Endothelial cell of umbilical vein (primary cell): ENCODE measurements around the gene COLQ. TPM values are rescaled to one million over a fixed set of nuclear protein-coding genes. Genes with fewer than 3 reads are reported as not detected.

Source experiments
- BruUV-seq: library from RNA; stranded (reverse); fragments of 400-500 nt; replicated peaks from 2 replicates; lab custom pipeline; 2021; lab: Mats Ljungman, UMichigan
- CTCF ChIA-PET: fragments of 300-600, 350-600 bp; sonication (Branson Sonifier 250); formaldehyde crosslinking; loops from one replicate; lab custom pipeline; 2021; ENCODE audit warnings: antibody characterized with exemption, inconsistent platforms; lab: Charles Lee
- POLR2A ChIA-PET: fragments of 300-600, 350-600 bp; sonication (Branson Sonifier 250); formaldehyde crosslinking; loops from one replicate; lab custom pipeline; 2021; ENCODE audit warnings: antibody characterized with exemption, inconsistent platforms; lab: Charles Lee
- DNase-seq: peaks from one replicate; pipeline ENCODE4 v3.0.0-alpha.2; 2011; ENCODE audit warnings: low read depth, low spot score
- FAIRE-seq: peaks from 2 replicates; lab custom pipeline; 2011; peaks lifted over from hg19 to GRCh38; lab: Jason Lieb, UNC
- H2AFZ ChIP-seq: 2 replicates; pipeline ENCODE4 v1.6.0; 2012; ENCODE audit warnings: low read depth, low read length, control low read depth, inconsistent platforms
- H3K27ac ChIP-seq: 2 replicates; pipeline ENCODE4 v1.5.1; 2011; ENCODE audit warnings: low read depth, mild to moderate bottlenecking, control low read depth, low read length, moderate library complexity; ENCODE audit not compliant: insufficient read depth
- H3K27me3 ChIP-seq, 2 experiments: 2 replicates each; pipeline versions ENCODE4 v1.6.0 to v1.6.1; 2011; ENCODE audit warnings: low read length in 2 of 2, mixed read lengths in 1 of 2; ENCODE audit not compliant: control insufficient read depth in 2 of 2, insufficient read depth in 2 of 2
- H3K36me3 ChIP-seq, 2 experiments: 2 replicates in 1 of 2; 3 replicates in 1 of 2; pipeline ENCODE4 v1.5.1; 2011; ENCODE audit warnings: low read length in 2 of 2, mild to moderate bottlenecking in 1 of 2, moderate library complexity in 1 of 2; ENCODE audit not compliant: control insufficient read depth in 2 of 2, insufficient read depth in 2 of 2; ENCODE audit errors: extremely low read depth in 1 of 2
- H3K4me1 ChIP-seq: 3 replicates; pipeline ENCODE4 v1.5.1; 2011; ENCODE audit warnings: mild to moderate bottlenecking, low read length; ENCODE audit not compliant: control insufficient read depth, insufficient read depth; ENCODE audit errors: extremely low read depth
- H3K4me2 ChIP-seq: 2 replicates; pipeline ENCODE4 v1.6.1; 2011; ENCODE audit warnings: low read length, control low read depth, mixed read lengths; ENCODE audit not compliant: insufficient read depth
- H3K4me3 ChIP-seq, 3 experiments: fragments of 200-600 bp in 1 of 3; sonication (generic), shearing (Covaris generic) in 1 of 3; replicated peaks in 1 of 3; 2 replicates each; pipeline ENCODE4 v1.5.1; 2011 to 2016; ENCODE audit warnings: control low read depth in 3 of 3, low read length in 3 of 3, mild to moderate bottlenecking in 2 of 3, inconsistent platforms in 1 of 3, low read depth in 1 of 3, moderate library complexity in 1 of 3; ENCODE audit not compliant: insufficient read depth in 1 of 3
- H3K79me2 ChIP-seq: 2 replicates; pipeline ENCODE4 v1.6.0; 2012; ENCODE audit warnings: low read length, inconsistent platforms; ENCODE audit not compliant: control insufficient read depth, insufficient read depth
- H3K9ac ChIP-seq: replicated peaks from 2 replicates; pipeline ENCODE3; 2011; ENCODE audit warnings: low read length, control low read depth; ENCODE audit not compliant: insufficient read depth; ENCODE audit errors: extremely low read depth
- H3K9me1 ChIP-seq: replicated peaks from 3 replicates; pipeline ENCODE4 v1.6.0; 2011; ENCODE audit warnings: mild to moderate bottlenecking, low read length; ENCODE audit not compliant: control insufficient read depth, insufficient read depth; ENCODE audit errors: extremely low read depth
- H3K9me3 ChIP-seq: replicated peaks from 2 replicates; pipeline ENCODE4 v1.5.1; 2012; ENCODE audit warnings: low read length, inconsistent platforms; ENCODE audit not compliant: control insufficient read depth, insufficient read depth
- H4K20me1 ChIP-seq: replicated peaks from 2 replicates; pipeline ENCODE3; 2011; ENCODE audit warnings: mild to moderate bottlenecking, low read length; ENCODE audit not compliant: control insufficient read depth, insufficient read depth; ENCODE audit errors: extremely low read depth
- EZH2 ChIP-seq: IDR thresholded peaks from 2 replicates; pipeline ENCODE4 v1.6.1; 2012; ENCODE audit warnings: borderline replicate concordance, low read depth, mild to moderate bottlenecking, moderate library complexity, low read length, inconsistent platforms; ENCODE audit not compliant: severe bottlenecking
- FOS ChIP-seq: IDR thresholded peaks from 2 replicates; pipeline ENCODE4 v1.6.1; 2011; ENCODE audit warnings: mild to moderate bottlenecking, low read length, moderate library complexity, borderline replicate concordance; ENCODE audit not compliant: insufficient read depth
- GATA2 ChIP-seq: IDR thresholded peaks from 2 replicates; pipeline ENCODE4 v1.7.0; 2011; ENCODE audit warnings: low read depth, mild to moderate bottlenecking, moderate library complexity, mixed read lengths, low read length; ENCODE audit not compliant: insufficient read length, insufficient read depth
- JUN ChIP-seq: IDR thresholded peaks from 2 replicates; pipeline ENCODE4 v1.6.1; 2011; ENCODE audit warnings: borderline replicate concordance, low read depth; ENCODE audit not compliant: insufficient read length, insufficient read depth
- MYC ChIP-seq: IDR thresholded peaks from one replicate; pipeline ENCODE4 v1.6.1; 2011; ENCODE audit warnings: mild to moderate bottlenecking, low read depth, low read length
- POLR2A ChIP-seq: IDR thresholded peaks from 2 replicates; pipeline ENCODE4 v1.6.1; 2012; ENCODE audit warnings: low read depth, mild to moderate bottlenecking, control low read depth, low read length
- POLR2AphosphoS5 ChIP-seq: IDR thresholded peaks from 2 replicates; pipeline ENCODE4 v1.6.1; 2012; ENCODE audit warnings: low read depth, mild to moderate bottlenecking, control low read depth, low read length, moderate library complexity; ENCODE audit not compliant: insufficient read depth
- dilution Hi-C: fragments of 300-500 bp; cut with MboI; formaldehyde crosslinking; loops from one replicate; pipeline ENCODE4 v1.15.0; 2019; ENCODE audit warnings: low sequenced_read_pairs; ENCODE audit not compliant: extremely low pct_ligation_motif_present
- intact Hi-C: fragments of 100-400 bp; cut with micrococcal nuclease; formaldehyde crosslinking; loops from one replicate; pipeline ENCODE4 v1.10.0; 2022
- polyA plus RNA-seq, 4 experiments: library from polyadenylated mRNA; depleted of rRNA in 3 of 4; stranded (reverse) in 3 of 4; unstranded in 1 of 4; fragments of >200 nt; gene quantifications; 2 replicates each; pipeline versions ENCODE4 v1.2.1 to v1.2.3, GENCODE V29; 2011 to 2012; ENCODE audit warnings: missing spikeins in 1 of 4
- total RNA-seq: library from RNA; stranded (reverse); gene quantifications from 2 replicates; pipeline ENCODE4 v1.2.3, GENCODE V29; 2021
- TF ChIP-seq, protein P1 (sequence below): IDR thresholded peaks from 2 replicates; pipeline ENCODE4 v1.6.1; 2011; ENCODE audit not compliant: insufficient read depth, insufficient read length
- TF ChIP-seq, protein P2 (sequence below), 2 donors: IDR thresholded peaks; 1 replicate in 1 of 2; 2 replicates in 1 of 2; pipeline ENCODE4 v1.5.1; 2011; ENCODE audit warnings: low read length in 2 of 2, mild to moderate bottlenecking in 2 of 2, moderate library complexity in 2 of 2, control low read depth in 1 of 2, inconsistent platforms in 1 of 2, low read depth in 1 of 2; ENCODE audit not compliant: insufficient read depth in 1 of 2; ENCODE audit errors: extremely low read depth in 1 of 2

The COLQ gene
- total and polyA plus RNA-seq, 2 donors (not counting 3 experiments of a cell fraction or from before 2014, with no cell fraction given): 2.0 to 2.3 TPM

DNA sequence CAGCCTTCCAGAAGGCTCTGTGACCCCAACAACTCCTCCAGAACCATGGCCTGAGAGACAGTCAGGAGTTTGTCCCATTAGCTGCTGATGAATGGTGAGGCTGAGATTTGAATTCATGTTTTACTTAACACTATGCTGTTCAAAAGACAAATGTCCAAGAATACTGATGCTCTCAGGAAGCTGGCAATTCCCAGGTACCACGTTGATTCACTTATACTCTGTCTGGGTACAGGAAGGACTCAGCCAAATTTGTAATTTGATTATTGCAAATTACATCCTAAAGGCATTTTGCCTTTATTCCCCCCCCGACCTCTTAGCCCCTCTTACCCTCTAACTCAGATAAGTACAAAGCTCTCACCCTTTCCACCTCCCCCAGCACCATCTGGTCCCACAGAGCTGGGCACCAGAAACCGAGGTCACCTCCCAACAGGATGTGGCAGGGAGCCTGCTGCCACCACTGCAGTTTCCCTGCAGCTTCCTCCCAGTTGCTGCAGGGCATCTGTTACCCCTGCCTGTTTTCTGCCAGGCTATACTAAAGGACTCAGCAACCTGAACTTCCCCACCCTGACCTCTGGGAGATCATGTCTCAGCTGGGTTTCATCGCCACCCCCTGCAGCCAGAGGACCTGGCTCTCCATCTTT, 60.5 kb downstream of the COLQ start:
- dilution Hi-C loops: no loop called here
- CTCF ChIA-PET: interaction anchor here (1.3 kb wide), 1 partner anchor 9 kb away, joined by 3 read pairs; no protein-coding TSS in a partner anchor

More for the DNA sequence above, 60.5 kb downstream of the COLQ start:
- H3K4me3 ChIP-seq: no peak overlapping the region
- DNase-seq: no peak
- no peaks in the 10 kb centered on the region for H4K20me1 ChIP-seq
- FAIRE-seq: no peak
- TF ChIP-seq POLR2AphosphoS5 (no peak), GATA2 (no peak), POLR2A (no peak), EZH2 (no peak), MYC (no peak), FOS (no peak), JUN (no peak)
- TF ChIP-seq, protein P1, sequence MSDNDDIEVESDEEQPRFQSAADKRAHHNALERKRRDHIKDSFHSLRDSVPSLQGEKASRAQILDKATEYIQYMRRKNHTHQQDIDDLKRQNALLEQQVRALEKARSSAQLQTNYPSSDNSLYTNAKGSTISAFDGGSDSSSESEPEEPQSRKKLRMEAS: no peak
- TF ChIP-seq, protein P2, sequence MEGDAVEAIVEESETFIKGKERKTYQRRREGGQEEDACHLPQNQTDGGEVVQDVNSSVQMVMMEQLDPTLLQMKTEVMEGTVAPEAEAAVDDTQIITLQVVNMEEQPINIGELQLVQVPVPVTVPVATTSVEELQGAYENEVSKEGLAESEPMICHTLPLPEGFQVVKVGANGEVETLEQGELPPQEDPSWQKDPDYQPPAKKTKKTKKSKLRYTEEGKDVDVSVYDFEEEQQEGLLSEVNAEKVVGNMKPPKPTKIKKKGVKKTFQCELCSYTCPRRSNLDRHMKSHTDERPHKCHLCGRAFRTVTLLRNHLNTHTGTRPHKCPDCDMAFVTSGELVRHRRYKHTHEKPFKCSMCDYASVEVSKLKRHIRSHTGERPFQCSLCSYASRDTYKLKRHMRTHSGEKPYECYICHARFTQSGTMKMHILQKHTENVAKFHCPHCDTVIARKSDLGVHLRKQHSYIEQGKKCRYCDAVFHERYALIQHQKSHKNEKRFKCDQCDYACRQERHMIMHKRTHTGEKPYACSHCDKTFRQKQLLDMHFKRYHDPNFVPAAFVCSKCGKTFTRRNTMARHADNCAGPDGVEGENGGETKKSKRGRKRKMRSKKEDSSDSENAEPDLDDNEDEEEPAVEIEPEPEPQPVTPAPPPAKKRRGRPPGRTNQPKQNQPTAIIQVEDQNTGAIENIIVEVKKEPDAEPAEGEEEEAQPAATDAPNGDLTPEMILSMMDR (IDR thresholded peaks at IDR 0.05; ENCODE audit: extremely low read depth in 1 of 2, insufficient read depth in 1 of 2, low read depth in 1 of 2, low read length in 2 of 2): no peak
- no peaks in the 10 kb centered on the region for H3K36me3 ChIP-seq
- H3K79me2 ChIP-seq: no peaks in the 10 kb centered on the region
- H3K9me1 ChIP-seq: no peaks in the 10 kb centered on the region
- no peaks in the 10 kb centered on the region for H3K27me3 ChIP-seq
- H3K9me3 ChIP-seq: no peaks in the 10 kb centered on the region
- intact Hi-C loops: no loop called here
- POLR2A ChIA-PET: no interaction called here
- H3K27ac ChIP-seq: no peak overlapping the region
- no TSS peak for BruUV-seq
- H3K4me1 ChIP-seq: no peaks in the 10 kb centered on the region
- no peak overlapping the region for H3K9ac ChIP-seq
- no peak overlapping the region for H2AFZ ChIP-seq
- H3K4me2 ChIP-seq: no peak overlapping the region
